Erythroblast (primary cell): ENCODE measurements around the gene CYFIP1.

Source experiments
- GATA1 ChIP-seq: IDR thresholded peaks from 2 replicates; pipeline ENCODE4 v1.6.1; 2011; ENCODE audit warnings: low read depth, mild to moderate bottlenecking, control low read depth, low read length, moderate library complexity
- POLR2A ChIP-seq: IDR thresholded peaks from 2 replicates; pipeline ENCODE4 v1.6.1; 2011; ENCODE audit warnings: mild to moderate bottlenecking, low read length

DNA sequence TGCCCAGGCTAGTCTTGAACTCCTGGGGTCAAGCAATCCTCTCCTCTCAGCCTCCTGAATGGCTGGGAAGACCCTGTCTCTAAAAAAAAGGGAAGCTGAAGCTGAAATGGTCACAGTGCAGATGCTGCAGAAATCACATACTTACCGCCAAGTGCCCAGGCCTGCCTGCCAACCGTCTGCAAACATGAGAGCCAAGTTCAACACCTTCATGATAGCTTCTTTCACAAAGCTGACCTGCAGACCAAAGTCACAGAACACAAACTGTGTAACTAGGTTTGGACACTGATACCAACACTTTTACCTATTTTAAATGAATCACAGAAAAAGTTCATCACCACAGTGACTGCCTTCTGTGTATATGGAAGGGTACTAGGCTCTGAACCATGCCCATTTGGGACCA lies 22.8 kb upstream of the CYFIP1 start:
- TF ChIP-seq POLR2A = no peak
- TF ChIP-seq GATA1 = no peak
